Frontal cortex (tissue), 4 donors: ENCODE measurements around the gene RPL13. TPM values are rescaled to one million over a fixed set of nuclear protein-coding genes. Genes with fewer than 3 reads are reported as not detected.
"Not testable (repeated sequence)": the region's sequence is repeated elsewhere in the genome, so short reads cannot be mapped to it uniquely, and the experiment has no call there.

Source experiments
- DNase-seq, 2 donors: peaks; one replicate each; pipeline ENCODE4 v3.0.0; 2012; ENCODE audit warnings: low spot score in 2 of 2
- FAIRE-seq: peaks from 2 replicates; lab custom pipeline; 2012; peaks lifted over from hg19 to GRCh38; lab: Jason Lieb, UNC
- total RNA-seq: library from RNA; depleted of rRNA; stranded (reverse); fragments of >200 nt; gene quantifications from one replicate; pipeline ENCODE4 v1.2.3, GENCODE V29; 2014
- donor health status: control.
- donor health status: control.
- donor health status: control.

Gene RPL13
- total RNA-seq, 1 donor from 2014 or later, result 1,545 TPM

DNA sequence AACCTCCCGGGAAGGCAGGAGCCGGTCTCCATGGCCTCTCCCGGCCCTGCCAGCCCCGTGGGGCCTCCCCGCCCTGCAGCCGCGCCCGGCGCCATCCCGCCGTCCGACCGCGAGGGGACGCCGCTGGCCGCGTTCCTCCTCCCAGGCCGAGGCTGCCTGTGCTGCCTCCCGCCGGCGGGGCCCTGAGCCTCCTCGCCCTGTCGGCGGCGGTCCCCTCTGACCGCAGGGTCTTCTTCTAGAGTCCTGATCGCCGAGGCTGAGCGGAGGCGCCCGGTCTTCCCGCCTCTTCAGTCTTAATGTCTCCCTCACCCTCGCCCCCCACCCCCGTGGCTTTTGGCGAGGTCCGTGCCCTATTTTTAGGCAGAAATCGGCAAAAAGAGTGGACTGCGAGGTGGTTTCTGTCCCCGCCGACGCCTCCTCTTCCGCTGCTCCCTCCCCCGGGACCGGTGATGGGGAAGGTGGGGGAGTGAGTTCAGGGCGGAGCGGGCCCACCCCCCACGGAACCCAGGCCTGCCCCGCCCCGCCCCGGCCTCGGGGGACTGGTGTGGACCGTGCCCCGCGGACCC lies 14.3 kb downstream of the RPL13 start:
- DNase-seq (peak in 1 of 2 donors; percentile 80), FAIRE-seq (no peak)

DNA sequence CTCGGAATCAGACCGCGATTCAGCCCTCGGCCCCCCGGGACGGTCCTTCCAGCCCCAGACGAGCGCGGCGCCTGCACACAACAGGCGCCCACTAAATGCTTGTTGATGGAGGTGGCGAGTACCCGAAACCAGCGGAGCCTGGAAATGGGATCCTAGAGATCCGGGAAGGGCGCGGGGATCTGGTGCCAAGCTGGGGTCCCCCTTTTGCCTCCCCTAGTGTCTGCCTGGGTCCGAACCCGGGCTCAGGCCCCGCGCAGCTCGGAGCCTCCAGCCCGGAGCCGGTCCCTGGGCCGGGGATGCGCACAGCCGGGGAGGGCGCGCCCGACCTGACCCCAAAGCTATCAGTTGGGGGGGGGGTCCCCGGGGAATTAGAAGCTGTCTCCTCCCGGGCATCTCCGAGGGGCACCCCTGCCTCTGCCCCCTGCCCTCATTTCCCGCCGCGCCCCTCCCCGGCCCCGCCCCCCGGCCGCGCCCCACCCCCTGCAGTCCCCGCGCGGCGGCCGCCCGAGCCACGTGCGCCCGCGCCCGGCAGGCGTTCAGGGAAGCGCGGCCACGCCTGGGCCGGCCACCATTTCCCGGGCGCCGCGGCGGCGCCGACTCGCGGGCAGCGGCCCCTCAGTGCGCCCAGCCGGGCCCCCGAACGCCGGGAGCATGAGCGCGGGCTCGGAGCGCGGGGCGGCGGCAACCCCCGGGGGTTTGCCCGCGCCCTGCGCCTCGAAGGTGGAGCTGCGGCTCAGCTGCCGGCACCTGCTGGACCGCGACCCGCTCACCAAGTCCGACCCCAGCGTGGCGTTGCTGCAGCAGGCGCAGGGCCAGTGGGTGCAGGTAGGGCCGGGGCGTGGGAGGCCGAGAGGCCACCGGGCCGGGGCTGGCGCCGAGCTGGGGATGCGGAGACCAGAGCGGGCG lies 15.0 kb downstream of the RPL13 start, which contains the start of gene CPNE7:
Gene CPNE7, plus strand, starts transcription at position 512 of the 906 bp plus-strand sequence. Its CDS starts 140 bp downstream, at position 652.
- FAIRE-seq, result no peak
- DNase-seq, result peak; percentile 62 to 67

DNA sequence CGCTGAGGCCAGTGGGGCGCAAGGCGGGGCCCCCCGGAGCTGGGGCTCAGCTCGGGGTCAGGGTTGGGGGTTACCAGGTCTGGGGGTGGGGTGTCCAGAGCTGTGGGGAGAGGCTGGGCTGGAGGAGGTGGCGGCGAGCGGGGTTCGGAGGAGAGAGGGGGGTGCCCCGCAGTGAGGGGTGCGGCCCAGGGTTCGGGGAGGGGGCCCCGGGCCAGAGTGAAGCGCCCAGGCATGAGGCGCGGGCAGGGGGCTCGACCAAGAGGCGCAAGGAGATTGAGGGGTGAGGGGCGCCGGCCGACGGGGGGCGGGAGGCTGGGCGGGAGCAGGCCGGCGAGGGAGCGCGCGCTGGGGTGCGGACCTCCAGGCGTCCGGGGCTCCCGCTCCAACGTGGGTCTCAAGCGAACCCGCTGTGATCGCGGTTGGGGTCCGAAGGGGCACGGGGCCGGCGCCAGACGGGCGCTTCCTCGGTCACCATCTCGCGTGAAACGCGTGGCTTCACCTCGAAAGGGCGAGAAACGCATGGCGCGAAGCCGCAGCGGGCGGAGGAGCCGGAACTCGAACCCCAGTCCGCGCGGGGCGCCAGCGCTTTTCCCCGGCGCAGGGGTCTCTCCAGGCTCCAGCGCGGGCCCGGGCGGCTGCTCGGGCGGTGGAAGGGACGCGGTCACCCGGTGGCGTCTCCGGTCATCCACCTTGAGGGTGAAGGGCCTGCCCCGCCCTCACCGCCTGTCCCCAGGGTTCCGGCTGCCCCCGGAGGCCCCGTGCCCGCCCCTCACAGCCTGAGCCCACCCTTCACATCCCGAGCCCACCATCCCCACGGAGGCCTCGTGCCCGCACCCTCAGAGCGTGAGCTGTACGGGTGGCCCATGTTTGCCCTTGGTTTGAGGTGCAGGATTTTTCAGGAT lies 15.9 kb downstream of the RPL13 start:
- FAIRE-seq, result no peak

DNA sequence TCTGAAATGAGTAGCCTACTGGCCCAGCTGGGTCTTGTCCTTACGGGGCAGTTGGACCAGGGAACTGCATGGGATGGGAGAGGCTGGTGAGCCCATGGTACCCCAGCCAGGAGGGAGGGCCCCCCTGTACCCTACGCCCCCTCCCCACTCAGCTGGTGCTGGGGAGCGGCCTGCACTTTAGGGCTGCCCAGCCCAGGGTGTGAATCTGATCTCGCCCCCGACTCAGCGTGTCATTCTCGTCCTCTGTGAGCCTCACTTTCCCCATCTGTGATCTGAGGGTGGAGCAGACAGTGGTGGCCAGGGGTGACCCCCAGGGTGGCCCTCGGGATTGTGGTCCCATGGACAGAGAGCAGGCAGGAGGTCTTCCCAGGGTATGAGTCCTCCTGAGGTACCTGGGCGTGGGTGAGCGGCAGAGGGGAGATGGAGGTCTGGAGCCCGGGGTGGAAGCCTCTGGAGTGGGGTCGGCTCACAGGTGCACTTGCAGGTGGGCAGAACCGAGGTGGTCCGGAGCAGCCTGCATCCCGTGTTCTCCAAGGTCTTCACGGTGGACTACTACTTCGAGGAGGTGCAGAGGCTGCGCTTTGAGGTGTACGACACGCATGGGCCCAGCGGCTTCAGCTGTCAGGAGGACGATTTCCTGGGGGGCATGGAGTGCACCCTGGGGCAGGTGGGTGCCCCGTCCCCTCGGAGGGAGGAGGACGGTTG lies 16.7 kb downstream of the RPL13 start:
- no peak for FAIRE-seq
- no peak for DNase-seq

More for the DNA sequence above, 15.9 kb downstream of the RPL13 start:
- DNase-seq, result no peak

DNA sequence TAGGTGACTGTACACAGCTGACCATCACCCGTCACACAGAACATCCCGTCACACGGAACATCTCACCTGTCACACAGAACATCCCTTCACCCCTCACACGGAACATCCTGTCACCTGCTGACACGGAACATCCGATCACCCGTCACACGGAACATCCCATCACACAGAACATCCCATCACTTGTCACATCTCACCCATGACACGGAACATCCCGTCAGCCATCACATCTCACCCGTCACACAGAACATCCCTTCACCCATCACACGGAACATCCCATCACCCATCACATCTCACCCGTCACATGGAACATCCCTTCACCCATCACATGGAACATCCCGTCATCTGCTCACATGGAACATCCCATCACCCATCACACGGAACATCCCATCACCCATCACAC lies 18.9 kb downstream of the RPL13 start:
- FAIRE-seq (no peak), DNase-seq (no peak)

DNA sequence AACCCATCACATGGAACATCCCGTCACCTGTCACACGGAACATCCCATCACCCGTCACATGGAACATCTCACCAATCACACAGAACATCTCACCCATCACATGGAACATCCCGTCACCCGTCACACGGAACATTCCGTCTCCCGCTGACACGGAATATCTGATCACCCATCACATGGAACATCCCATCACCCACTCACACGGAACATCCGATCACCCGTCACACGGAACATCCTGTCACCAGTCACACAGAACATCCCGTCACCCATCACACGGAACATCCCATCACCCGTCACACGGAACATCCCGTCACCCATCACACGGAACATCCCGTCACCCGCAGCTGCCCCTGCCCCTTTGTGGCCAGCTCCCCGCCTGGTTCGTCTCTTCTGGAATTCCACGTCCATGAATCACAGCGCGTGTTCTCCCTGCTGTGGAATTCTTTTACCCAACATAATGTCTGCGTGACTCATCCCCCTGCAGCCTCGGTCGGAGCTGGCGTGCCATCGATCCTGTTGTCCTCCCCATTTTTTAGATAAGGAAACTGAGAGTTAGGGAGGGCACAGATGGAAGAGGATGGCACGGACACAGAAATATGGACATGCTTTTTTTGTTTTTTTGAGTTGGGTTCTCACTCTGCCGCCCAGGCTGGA lies 20.7 kb downstream of the RPL13 start:
- FAIRE-seq (no peak), DNase-seq (no peak)

DNA sequence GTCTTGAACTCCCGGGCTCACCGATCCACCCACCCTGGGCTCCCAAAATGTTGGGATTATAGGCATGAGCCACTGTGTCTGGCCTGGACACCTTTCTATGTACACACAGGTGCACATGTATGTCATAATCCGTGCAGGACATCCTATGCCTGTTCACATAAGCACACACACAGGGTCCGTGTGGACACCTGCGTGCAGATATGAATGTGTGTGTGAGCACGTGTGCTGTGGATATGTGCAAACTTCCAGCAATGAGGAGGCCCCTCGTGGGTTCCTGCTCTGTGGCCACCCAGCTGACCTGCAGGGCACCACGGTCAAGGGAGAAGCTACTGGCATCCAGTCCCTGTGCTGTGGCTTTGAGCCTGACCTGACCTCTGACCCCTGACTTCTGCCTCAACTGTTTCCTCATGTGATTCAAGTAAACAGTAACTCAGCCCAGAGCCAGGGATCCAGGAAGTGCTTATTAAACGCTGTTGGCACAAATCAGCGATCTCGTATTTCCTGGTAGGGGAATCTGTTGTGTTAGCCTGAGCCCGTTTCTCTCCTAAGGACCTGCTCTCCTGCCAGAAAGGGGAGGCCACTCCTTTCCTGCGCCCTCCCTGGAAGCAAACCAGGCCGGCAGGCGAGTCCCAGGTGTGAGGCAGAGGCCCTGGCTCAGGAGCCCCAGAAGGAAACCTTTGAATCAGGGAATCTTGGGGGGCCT lies 21.5 kb downstream of the RPL13 start:
- no peak for FAIRE-seq
- no peak for DNase-seq

DNA sequence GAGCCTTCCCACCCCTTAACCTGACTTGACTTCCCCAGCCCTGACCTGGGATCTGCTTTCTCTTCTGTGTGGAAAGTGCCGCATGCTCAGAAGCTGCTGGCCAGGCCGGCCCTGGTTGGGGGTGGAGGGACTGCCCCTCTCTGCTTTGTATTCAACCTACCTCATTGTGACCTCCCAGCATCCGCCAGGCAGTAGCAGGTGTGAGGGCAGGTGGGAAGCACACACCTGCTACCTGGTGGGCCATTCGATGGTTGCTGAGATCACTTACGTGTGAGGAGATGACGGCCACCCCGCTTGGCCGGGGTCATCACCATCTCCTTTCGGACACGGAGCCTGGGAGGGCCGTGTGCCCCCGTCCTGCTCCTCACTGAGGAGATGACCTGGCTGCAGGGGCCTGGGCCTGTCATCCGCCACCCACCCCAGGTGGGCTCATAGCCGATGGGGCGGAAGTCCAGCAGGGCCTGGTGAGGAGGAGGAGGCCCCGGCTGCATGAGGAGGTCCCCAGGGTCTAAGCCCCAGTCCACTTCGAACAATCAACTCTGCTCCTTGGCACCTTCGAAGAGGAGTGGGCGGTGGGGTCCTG lies 22.2 kb downstream of the RPL13 start:
- FAIRE-seq (no peak), DNase-seq (no peak)

DNA sequence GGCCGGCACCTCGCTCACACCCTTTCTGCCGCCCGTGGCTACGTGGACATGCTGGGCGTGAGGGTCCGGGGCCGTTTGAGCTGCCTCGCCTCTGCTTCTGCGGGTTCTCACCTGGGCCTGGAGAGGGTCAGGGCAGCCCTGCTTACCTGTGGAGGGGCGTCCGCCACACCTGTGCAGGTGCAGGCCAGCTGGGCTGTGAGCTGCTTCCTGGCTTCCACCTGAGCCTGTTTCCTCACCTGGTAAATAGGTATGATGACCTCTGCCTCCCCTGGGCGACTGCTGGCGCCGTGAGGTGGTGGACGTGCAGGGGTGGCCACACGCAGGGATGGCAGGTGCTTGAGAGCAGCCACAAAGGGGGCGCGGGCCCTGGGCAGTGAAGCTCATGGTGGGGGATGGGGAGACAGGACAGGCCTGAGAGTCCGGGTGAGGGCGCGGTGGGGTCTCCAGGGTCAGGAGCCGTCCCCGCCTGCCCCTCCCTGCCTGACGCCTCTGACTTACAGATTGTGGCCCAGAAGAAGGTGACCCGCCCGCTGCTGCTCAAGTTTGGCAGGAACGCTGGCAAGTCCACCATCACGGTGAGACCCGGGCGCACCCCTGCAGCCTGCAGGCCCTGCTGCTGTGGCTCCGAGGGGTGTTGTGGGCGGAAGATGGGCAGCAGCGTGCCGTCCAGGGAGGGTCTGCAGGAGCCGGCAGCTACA lies 22.9 kb downstream of the RPL13 start:
- no peak for FAIRE-seq

DNA sequence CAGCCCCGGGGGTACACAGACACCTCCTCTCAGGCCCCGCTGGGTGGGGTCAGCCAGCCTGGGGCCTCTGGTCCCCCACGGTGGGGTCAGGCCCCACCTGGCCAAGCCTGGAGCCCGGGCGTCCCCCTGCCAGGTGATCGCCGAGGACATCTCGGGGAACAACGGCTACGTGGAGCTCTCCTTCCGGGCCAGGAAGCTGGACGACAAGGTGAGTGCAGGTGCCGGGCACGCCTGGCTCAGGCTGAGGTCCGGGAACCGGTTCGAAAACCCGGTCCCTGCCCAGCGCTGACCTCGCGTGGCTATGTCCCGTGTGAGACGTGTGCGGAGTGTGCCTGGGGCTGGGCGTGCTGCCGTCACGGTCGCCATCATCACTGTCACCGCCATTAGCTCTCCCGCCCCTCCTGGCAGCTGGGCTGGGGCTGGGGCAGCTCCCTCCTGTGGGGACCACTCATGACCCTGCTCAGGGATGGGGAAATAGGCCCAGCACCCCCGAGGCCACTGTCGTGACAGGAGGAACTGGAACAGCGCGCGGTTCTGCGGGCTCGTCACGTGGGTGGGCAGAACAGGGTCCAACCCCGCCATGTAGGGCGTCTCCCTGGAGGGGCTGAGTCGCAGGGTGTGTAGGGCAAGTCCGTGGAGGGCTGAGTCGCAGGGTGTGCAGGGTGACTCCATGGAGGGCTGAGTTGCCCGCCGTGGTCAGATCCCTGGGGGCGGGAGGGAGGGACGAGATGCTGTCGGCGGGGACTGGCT lies 23.6 kb downstream of the RPL13 start:
- FAIRE-seq (no peak), DNase-seq (no peak)

More for the DNA sequence above, 22.9 kb downstream of the RPL13 start:
- DNase-seq, result no peak

DNA sequence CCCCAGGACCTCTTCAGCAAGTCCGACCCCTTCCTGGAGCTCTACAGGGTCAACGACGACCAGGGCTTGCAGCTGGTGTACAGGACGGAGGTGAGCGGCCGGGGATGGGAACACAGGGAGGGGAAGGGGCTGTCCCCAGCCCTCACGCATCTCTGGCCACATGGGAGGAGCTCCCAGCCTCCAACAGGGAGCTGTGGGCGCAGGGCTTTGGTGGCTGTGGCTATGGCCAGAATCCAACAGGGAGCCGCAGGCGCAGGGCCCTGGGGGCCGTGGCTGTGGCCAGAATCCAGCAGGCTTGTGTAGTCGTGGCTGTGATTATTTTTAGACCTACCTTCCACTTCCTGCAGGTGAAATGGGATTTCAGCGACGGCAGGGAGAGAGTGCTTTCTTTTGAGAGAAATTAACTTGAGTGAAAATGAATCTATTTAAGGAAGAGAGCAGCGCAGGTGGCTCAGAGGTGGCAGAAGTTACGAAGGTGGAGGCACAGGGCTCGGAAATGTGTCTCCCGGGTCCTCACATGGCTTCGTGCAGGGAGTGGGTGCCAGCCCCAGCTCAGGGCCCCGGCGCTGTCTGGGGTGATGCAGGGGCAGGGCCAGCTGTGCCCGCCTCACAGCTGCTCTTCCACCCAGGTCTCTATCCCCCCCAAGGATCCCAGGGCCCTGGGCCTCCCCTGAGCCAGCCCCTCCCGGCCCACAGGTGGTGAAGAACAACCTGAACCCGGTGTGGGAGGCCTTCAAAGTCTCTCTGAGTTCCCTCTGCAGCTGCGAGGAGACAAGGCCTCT lies 24.5 kb downstream of the RPL13 start:
- DNase-seq (no peak), FAIRE-seq (no peak)

DNA sequence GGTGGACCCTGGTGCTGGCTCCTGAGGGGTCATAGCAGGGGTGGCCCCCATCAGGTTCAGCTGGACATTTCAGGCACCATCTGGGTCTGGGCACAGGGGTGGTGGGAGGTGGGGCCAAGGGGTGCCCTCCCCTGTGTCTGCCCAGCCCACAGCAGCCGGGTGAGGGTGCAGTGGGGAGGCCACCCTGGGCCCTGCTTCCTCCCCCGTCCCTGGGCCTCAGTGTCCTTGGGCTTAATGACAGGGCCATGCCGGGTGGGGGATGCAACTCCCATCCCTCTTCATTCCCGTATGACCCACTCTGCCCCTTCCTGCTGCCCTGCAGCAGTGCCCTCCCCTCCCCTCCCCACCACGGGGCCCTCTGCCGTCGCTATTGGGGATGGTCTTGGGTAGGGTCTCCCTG lies 25.7 kb downstream of the RPL13 start:
- no peak for FAIRE-seq
- DNase-seq, result no peak

DNA sequence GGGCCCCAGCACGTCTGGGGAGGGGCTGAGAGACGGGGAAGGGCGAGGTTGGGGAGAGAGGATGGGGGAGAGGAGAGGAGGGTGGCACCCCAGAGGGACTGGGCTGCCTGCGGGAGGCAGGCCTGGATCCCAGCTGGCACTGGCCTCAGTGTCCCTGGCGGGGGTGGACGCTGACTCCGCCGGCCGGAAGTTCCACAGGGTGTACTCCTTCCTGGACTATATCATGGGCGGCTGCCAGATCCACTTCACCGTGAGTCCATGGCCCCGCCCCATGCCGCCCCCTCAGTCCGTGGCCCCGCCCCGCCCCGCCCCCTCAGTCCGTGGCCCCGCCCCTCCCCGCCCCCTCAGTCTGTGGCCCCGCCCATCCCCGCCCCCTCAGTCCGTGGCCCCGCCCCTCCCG lies 26.4 kb downstream of the RPL13 start:
- DNase-seq, result no peak
- no peak for FAIRE-seq

DNA sequence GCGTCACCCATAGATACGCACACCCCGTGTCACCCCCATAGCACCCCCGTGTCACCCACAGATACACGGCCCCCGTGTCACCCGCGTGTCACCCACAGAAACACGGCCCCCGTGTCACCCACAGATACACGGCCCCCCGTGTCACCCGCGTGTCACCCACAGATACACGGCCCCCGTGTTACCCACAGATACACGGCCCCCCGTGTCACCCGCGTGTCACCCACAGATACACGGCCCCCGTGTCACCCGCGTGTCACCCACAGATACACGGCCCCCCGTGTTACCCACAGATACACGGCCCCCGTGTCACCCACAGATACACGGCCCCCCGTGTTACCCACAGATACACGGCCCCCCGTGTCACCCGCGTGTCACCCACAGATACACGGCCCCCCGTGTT lies 27.2 kb downstream of the RPL13 start:
- not testable (repeated sequence) for FAIRE-seq, DNase-seq

DNA sequence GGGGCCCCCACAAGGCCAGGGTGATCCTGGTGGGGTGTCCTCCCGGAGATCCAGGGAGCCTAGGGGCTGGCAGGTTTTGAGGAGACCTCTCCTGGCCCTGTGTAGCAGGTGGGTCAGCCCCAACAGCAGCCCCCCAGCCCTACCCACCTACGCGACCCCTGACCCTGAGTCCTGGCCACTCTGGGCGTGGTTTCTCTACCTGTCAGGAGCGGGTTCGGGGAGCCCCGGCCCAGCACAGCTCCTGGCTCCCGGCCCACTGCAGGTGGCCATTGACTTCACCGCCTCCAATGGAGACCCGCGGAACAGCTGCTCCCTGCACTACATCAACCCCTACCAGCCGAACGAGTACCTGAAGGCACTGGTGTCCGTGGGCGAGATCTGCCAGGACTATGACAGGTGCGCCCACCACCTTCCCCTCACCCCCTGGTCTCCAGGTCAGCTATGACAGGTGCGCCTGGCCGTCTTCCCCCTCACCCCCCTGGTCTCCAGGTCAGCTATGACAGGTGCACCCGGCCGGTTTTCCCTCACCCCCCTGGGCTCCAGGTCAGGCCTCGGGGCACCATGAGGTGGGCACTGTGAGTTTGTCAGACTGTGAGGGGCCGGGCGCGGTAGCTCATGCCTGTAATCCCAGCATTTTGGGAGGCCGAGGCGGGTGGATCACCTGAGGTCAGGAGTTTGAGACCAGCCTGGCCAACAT lies 28.1 kb downstream of the RPL13 start:
- DNase-seq (no peak), FAIRE-seq (no peak)
